ENCODE data around the gene CAMK2A.

- TF ChIP-seq EZH2phosphoT487 (IDR thresholded peaks at IDR 0.05; ENCODE audit: insufficient read depth, low read depth) (no peak), EZH2 (IDR thresholded peaks at IDR 0.05; ENCODE audit: insufficient read depth, poor library complexity, severe bottlenecking) (no peak)
Observed at GRCh38 chr5:150271296-150271692, 18.3 kb downstream of the CAMK2A start.
